ENCODE results near the gene CRYL1. TPM values are rescaled to one million over a fixed set of nuclear protein-coding genes. Genes with fewer than 3 reads are reported as not detected.

Gene CRYL1, protein sequence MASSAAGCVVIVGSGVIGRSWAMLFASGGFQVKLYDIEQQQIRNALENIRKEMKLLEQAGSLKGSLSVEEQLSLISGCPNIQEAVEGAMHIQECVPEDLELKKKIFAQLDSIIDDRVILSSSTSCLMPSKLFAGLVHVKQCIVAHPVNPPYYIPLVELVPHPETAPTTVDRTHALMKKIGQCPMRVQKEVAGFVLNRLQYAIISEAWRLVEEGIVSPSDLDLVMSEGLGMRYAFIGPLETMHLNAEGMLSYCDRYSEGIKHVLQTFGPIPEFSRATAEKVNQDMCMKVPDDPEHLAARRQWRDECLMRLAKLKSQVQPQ
- total RNA-seq: 26.9 to 29.7 TPM (median 29.4 TPM) in 3 replicates

DNA sequence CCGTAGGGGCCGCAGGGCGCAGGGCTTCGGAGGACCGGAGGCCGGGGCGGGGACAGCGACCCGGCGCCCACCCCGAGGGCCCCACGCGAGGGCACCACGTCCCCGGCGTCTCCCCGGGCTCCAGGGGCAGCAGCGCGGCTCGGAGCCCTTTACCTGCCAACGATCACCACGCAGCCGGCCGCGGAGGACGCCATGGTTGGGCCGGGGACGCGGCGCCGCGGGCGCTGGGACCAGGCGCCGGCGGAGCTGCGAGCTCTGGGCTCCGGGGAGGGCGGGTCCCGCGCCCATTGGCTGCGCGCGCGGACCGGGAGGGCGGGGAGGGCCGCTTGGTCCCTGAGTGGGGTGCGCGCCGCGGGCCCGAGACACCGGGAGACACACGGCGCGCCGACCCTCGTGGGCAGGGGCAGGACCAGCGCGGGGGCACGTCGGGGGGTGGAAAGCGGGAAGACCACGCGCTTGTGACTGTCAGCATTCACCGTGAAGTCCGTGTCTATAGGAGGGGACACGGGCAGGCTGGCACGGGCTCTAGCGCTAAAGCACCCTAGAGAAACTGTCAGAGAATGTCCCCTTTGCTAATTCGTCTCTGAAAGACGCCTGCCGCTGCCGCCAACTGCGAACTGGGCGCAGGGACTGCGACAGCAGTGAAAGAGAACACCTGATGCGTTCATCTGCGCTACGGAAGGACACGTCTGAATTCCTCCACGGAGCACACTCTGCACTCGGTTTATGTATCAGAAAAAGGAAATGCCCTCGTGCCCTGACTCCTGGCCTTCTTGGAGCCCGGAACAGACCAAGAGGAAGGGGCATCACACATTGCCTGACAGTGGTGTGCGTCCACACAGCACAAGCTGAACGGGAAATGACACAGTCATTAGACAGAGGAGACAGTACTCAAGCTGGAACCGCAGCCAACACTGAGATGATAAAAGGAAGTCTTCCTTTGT, at the start of gene CRYL1:
CRYL1 (minus strand) TSS at position 257 of the 944 bp plus-strand sequence; CDS start at position 194, 63 bp downstream.
- H3K27ac Mint-ChIP-seq: peak within 1 kb of the TSS; percentile 3
- H3K27me3 Mint-ChIP-seq (ENCODE audit: low read depth): peaks cover 10% of the 10 kb centered on the region
- H3K9me3 Mint-ChIP-seq: no peaks in the 10 kb centered on the region
- H3K36me3 Mint-ChIP-seq: no peaks in the 10 kb centered on the region
- DNase-seq (ENCODE audit: low spot score in 2 of 2, unreplicated experiment in 2 of 2): peak; percentile 49 to 66
- TF ChIP-seq, protein P1, sequence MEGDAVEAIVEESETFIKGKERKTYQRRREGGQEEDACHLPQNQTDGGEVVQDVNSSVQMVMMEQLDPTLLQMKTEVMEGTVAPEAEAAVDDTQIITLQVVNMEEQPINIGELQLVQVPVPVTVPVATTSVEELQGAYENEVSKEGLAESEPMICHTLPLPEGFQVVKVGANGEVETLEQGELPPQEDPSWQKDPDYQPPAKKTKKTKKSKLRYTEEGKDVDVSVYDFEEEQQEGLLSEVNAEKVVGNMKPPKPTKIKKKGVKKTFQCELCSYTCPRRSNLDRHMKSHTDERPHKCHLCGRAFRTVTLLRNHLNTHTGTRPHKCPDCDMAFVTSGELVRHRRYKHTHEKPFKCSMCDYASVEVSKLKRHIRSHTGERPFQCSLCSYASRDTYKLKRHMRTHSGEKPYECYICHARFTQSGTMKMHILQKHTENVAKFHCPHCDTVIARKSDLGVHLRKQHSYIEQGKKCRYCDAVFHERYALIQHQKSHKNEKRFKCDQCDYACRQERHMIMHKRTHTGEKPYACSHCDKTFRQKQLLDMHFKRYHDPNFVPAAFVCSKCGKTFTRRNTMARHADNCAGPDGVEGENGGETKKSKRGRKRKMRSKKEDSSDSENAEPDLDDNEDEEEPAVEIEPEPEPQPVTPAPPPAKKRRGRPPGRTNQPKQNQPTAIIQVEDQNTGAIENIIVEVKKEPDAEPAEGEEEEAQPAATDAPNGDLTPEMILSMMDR (IDR thresholded peaks at IDR 0.05; ENCODE audit: unreplicated experiment): no peak
- peak within 1 kb of the TSS; percentile 77 for H3K4me3 Mint-ChIP-seq
- peaks cover 14% of the 10 kb centered on the region for H3K4me1 Mint-ChIP-seq

DNA sequence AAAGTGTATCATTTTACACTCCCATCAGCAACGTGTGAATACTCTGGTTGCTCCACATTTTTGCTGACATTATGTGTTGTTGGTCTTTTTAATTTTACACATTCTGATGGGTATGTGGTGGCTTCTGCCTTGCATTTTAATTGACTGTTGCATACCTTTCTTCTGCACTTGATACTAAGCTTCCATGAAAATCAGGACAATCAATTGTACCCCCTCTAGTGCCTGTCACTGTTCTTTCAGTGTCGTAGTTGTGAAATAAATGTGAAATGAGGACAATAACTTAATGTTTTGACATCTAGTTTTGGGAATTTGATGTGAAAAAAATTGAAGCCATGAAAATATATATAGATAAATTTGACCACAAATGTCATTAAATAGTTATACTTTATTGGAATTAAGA, 48.0 kb upstream of the CRYL1 start:
- Mint-ChIP-seq H3K9me3 (peaks cover 32% of the 10 kb centered on the region), H3K27me3 (ENCODE audit: low read depth) (no peaks in the 10 kb centered on the region), H3K36me3 (peaks cover 57% of the 10 kb centered on the region), H3K4me1 (no peaks in the 10 kb centered on the region), H3K27ac (peak overlapping the region; percentile 14), H3K4me3 (no peak overlapping the region)
- TF ChIP-seq, protein P1 (IDR thresholded peaks at IDR 0.05; ENCODE audit: unreplicated experiment): no peak
- no peak for DNase-seq (ENCODE audit: low spot score in 2 of 2, unreplicated experiment in 2 of 2)

DNA sequence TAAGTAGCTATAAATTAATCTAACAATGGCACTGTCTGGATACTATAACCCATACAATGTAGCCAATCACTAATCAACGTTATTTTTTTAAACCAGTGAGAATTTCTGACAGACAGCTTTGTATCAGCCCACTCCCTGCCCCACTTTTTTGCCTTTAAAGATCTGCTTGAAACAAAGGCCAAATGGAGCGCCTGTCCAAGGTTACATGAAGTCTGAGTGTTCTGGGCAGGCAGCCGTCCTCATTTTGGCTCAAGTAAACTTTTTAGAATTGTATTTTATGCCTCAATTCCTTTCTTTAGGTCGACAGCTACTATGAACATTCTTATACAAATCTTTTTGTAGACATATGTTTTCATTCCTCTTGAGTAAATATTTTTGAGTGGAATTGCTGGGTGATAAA, 47.5 kb upstream of the CRYL1 start:
- no peak for DNase-seq (ENCODE audit: low spot score in 2 of 2, unreplicated experiment in 2 of 2)
- H3K9me3 Mint-ChIP-seq: peaks cover 32% of the 10 kb centered on the region
- peaks cover 2% of the 10 kb centered on the region for H3K4me1 Mint-ChIP-seq
- H3K27ac Mint-ChIP-seq: no peak overlapping the region
- TF ChIP-seq, protein P1 (IDR thresholded peaks at IDR 0.05; ENCODE audit: unreplicated experiment): no peak
- H3K36me3 Mint-ChIP-seq: peaks cover 54% of the 10 kb centered on the region
- no peaks in the 10 kb centered on the region for H3K27me3 Mint-ChIP-seq (ENCODE audit: low read depth)
- H3K4me3 Mint-ChIP-seq: no peak overlapping the region

DNA sequence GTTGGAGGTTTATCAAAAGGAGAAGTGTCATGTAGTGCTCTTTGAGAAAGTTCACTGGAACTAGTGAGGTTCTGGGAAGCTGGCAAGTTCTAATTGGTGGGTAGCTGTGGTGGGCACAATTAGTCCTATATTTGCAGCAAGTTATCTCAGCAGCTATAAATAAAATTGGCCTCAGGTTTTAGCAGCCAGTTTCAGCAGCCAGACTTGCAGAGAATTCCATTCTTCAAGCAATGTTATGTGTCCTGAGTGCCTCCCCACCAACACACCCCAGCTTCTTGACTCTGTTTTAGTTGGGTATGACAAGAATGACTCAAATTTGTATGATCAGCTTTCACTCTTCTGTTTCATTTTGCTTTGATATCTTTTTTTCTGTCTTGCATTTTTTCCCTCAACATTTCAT, 46.0 kb upstream of the CRYL1 start:
- Mint-ChIP-seq H3K27ac (no peak overlapping the region), H3K4me3 (no peak overlapping the region), H3K4me1 (peaks cover 9% of the 10 kb centered on the region), H3K36me3 (peaks cover 43% of the 10 kb centered on the region), H3K9me3 (peaks cover 22% of the 10 kb centered on the region), H3K27me3 (ENCODE audit: low read depth) (no peaks in the 10 kb centered on the region)
- TF ChIP-seq, protein P1 (IDR thresholded peaks at IDR 0.05; ENCODE audit: unreplicated experiment): no peak
- DNase-seq (ENCODE audit: low spot score in 2 of 2, unreplicated experiment in 2 of 2): no peak

DNA sequence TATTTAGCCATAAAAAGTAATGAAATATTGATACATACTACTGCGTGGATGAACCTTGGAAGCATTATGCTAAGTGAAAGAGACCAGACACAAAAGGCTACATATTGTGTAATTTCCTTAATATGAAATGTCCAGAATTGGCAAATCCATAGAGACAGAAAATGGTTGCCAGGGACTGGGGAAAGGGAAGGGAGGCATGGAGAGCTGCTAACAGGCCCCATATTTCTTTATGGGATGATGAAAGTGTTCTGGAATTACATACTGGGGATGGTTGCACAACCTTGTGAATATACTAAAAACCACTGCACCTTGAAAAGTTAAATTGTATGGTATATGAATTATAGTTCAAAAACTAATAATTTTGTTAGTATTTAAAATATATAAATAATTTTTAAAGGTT, 44.9 kb upstream of the CRYL1 start:
- Mint-ChIP-seq H3K36me3 (peaks cover 31% of the 10 kb centered on the region), H3K9me3 (peaks cover 12% of the 10 kb centered on the region), H3K27me3 (ENCODE audit: low read depth) (no peaks in the 10 kb centered on the region), H3K4me1 (peaks cover 13% of the 10 kb centered on the region), H3K27ac (no peak overlapping the region), H3K4me3 (no peak overlapping the region)
- no peak for DNase-seq (ENCODE audit: low spot score in 2 of 2, unreplicated experiment in 2 of 2)
- TF ChIP-seq, protein P1 (IDR thresholded peaks at IDR 0.05; ENCODE audit: unreplicated experiment): no peak

Data from mesothelial cell of epicardium (in vitro differentiated cells).